IPS-NIHi11 (cell line): ENCODE data around the gene NGLY1.

ENCODE experiments used
- DNase-seq: peaks from one replicate; pipeline ENCODE4 v3.0.0; 2012; ENCODE audit warnings: mixed read lengths, low spot score

NGLY1 gene

DNA sequence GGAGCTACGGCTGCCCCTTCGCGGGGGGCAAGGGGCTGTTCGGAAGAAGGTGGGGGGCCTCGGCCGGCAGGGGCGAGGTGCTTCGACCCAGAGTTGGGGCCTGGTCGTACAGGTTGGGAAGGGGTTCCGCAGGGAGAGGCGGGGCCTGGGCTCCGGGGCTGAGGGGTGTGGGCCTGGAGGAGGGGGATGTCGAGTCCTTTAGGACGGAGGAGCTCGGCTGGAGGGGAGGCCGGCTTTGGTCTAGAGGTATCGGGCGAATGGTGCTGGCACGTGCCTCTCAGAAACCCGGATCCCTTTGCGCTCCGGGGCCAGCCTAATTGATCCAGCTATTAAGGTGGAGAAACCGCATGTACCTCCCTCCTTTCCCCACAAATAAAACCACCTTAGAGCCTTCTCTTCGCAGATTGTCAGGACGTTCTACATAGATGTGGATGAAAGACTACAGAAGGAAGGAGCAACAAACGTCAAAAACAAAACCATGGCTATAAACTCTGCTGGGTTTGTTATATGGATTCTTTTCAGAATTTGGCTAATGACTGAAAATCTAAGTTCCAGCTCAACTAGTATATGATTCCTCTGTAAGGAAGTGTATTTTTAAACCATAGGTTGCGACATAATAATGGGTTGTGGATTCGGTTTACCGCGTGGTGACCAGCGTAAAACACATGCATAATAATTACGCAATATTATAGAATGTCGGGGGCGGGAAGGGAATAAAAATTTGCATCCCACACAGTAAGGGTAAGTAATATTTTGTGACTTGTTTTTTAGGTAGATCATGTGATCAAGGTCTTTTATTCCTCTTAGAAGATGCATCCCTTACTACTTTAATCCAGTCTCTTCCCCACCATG lies 644 bp upstream of the NGLY1 start:
- peak; percentile 86 for DNase-seq

DNA sequence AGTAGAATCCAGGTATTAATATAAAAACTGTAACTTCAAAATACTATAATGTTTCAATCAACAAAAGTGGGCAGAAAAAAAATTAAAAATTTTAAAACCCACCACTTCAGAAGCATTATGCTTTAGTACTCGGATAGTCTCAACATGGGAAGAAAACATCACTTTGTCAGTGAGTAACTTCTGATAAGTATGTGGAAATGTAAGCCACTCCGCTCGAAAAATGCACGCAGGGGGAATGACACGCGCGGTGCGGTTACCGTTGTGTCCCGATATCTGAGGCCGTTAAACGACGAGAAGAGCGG lies 656 bp downstream of the NGLY1 start:
- no peak for DNase-seq

DNA sequence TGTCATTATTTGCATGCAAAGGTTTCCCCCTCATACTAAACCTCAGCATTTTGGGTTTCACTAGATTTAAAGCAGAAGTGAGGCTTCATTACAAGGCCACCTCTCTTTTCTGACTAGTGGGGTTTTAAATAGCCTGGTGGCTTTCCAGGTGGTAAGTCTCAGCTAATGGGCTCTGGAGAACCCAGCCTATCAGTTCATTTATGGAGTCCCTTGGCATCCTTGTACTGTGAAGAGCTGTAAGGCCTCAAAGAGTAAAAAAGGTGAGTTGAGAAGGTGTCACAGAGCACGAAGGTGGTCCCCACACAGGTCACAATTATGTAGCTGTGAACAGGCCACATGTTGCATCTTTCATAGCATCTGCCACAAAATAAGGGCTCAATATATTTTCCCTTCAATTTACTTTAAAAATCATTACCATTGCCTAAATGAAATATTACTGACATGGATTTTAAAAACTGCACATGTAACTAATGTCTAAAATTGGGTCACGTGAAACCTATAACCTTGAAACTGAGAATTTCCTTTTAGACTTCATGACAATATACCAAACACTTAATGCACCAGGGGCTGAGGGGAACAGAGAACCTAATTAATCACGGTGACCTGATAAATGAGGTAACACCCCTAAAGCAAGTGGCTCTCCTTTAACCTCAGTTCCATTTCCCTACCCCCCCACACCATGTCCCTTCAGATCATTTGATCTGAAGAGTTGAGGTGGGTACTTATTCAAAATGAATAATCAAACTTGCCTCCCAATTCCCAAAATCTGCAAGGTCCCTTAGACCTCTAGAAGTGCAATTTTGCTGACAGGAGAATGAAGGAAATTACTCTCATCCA lies 1.3 kb downstream of the NGLY1 start:
- no peak for DNase-seq

DNA sequence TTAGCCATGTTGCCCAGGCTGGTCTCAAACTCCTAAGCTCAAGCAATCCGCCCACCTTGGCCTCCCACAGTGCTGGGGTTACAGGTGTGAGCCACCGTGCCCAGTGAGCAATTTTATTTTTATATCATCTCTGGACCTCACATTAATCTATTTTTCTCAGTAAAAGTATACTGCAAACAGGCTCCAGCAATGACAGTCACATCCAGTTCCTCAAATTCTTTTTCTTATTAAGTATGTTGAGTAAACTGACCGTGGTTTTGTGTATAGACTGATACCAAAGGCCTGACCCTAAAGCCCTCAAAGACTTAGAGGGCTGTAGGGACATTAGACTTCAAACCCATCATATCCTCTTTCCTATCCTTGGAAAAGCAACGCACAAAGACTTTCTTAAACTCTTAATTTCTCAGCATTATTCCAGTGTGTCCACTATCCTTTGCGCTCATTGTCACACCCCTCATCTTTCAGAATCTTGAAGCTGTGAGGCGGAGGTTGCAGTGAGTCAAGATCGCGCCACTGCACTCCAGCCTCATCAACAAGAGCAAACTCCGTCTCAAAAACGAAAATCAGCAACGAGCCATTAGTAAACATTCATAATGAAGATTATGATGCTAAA lies 2.0 kb downstream of the NGLY1 start:
- DNase-seq = no peak

DNA sequence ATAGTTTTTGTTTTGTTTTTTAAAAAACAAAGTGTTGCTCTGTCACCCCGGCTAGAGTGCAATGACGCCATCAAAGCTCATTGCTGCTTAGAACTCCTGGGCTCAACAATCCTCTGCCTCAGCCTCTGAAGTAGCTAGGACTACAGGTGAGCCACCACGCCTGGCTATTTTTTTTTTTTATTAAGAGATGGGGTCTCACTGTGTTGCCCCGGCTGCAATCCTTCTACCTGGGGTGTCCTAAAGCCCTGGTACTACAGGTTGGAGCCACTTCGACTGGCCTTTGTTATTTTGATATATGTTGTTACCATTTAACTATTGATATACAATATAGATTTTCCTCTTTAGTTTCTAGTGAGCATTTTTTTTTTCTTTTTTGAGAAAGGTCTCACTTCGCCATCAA lies 2.6 kb downstream of the NGLY1 start:
- no peak for DNase-seq

DNA sequence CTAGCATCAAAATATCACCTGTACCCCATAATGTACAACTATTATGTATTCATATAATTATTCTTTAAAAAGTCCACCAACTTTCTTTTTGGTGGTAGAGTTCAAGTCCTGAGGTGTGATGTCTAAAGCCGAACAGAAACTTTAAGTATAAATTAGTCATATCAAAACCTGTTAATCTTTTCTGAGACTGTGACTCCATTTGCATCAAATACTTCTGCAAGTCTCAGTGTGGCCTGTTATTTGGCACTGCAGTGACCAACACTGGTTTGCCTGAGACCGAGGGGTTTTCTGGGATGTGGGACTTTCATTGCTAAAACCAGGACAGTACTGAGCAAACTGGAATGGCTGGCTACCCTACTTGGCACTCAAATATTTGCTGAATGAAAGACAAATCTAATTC lies 7.3 kb downstream of the NGLY1 start:
- DNase-seq = no peak

DNA sequence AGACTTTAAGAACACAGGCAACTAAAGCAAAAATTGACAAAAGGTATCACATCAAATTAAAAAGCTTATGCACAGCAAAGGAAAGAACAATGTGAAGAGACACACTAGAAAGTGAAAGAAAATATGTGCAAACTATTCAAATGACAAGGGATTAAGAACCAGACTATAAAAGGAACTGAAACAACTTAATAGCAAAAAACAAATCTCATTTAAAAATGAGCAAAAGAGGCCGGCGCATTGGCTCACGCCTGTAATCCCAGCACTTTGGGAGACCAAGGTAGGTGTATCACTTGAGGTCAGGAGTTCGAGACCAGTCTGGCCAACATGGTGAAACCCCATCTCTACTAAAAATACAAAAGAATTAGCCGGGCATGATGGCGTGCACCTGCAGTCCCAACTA lies 14.4 kb downstream of the NGLY1 start:
- no peak for DNase-seq

DNA sequence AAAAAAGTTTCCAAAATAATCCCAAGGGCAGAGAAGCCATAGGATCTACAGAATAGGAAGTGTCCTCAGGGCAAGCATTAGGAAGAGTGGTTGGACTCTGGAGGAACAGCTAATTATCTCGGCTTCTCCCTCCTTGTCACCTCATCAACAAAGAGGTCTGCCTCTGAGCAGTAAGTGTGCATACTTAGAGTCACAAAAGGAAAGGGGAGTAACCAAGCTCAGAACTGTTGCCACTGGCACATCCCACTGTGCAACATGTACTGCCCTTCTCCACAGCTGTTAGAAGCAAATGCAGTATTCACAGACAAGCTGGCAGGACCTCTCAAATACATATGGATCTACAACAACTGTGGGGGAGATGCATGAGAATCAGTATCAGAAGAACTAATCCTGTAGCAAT lies 31.5 kb downstream of the NGLY1 start:
- no peak for DNase-seq

DNA sequence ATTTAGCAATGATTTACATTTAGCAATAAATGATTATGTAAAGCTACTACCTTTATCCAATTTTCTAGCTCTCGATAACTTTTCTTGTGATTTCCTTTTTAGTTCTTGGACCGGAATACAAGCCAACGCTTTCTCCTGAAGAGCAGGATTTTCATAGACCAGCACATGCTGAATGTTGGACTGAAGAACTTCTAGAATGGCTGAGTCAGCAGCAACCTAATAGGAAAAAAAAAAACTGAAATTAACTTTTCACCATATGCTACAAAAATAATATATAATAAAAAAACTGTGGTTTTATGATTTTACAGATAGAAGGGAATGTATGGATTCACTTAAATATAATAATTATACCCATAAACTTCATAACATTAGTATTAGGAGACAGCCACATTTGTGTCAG lies 32.2 kb downstream of the NGLY1 start:
- no peak for DNase-seq

DNA sequence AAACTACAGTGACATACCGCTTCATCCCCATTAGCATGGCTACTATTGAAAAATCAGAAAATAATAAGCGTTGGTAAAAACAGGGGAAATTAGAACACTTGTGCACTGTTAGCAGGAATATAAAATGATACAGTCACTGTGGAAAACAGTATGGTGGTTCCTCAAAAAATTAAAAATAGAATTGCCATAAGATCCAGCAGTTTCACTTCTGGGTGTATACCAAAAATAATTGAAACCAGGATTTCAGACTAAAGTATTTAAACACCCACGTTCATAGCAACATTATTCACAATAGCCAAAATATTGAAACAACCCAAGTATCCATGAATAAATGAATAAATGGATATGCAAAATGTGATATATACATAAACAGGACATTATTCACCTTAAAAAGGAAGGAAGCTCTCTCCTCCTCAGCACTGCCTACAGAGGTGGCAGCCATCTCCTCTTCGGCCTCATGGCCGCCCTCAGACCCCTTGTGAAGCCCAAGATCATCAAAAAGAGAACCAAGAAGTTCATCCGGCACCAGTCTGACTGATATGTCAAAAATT lies 34.1 kb downstream of the NGLY1 start:
- DNase-seq = no peak

DNA sequence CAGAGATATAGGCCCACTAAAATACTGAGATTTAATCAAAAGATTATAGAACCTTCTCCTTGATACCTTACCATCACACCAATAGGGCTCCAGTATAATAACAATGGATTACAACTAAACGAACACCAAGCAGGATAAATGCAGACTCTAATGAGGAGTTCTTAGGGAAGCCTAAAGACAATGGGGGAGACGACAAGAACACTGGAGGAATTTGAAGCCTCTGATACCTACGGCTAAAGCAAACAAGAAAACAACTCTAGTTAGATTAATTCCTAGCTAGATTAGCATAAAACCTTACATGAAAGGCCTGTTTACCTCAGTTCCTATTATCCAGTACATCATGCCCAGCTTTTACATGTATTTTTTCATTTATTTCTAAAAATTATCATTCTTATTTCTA lies 35.1 kb downstream of the NGLY1 start:
- DNase-seq = no peak

DNA sequence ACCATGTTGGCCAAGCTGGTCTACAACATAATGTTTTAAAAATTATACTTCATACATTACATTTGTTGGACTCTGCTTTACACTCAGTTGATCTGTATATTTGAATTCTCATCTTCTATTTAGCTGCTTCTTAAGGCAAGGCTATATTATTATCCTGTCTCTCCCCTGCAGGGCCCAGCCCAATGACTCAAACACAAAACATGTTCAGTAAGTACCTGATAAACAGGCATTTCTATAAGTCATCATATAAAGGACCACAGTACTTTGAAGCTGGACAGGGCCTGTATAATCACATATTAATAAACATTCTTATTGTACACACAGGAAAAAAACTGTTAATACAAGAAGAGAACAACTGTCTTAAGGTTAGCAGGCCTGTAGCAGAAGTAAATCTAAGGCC lies 36.2 kb downstream of the NGLY1 start:
- no peak for DNase-seq

DNA sequence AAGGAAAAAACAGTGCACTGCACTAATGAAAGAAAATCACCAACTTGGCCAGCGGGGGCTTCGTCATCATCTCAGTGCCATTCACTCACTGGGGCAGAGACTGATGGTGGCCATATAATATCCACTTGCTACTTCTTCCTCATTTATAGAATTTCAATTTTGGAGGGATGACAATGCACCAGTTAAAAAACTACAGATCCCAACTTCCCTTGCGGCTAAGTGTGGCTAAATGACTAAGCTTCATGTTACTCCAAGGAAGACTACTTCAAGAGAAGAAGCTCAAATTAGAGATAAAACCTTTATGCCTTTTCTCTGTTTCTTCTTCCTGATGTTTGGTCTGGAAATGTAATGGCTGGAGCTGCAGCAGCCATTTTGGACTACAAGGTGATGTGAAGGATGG lies 38.8 kb downstream of the NGLY1 start:
- no peak for DNase-seq

DNA sequence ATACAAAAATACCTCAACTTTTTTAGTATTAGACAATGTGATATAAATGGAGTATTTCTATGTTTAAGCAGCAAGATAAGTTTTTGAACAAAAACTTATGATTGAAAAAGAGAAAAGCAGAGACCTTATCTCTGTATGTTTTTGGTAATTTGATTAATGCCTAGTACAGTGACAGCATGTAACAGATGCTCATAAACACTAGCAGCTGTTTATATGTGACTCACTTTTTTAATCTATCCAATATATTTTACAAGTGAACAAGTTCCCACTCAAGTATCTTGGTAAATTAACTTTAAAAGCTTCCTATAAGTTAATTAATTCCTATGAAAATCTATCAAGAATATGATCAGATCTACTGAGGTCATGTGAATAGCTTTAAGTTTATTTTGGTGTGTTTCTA lies 55.1 kb downstream of the NGLY1 start:
- DNase-seq = no peak

DNA sequence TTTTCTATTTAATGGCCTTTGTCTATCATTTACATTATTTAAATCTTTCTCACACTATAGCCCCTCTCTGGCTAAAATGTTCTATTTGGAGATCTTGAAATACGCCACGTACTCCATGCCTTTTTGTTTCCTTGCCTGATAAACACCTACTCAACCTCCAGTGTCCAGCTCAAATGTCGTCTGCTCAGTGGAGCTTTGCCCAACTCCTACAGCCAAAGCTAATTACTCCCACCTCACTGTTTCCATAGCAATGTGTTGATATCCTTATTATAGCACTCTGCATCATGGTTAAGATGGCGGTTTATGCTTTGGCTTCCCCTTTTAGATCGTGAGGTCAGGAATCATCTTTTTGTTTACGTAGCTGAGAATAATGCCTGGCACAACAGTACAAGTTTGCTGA lies 55.9 kb downstream of the NGLY1 start:
- no peak for DNase-seq

DNA sequence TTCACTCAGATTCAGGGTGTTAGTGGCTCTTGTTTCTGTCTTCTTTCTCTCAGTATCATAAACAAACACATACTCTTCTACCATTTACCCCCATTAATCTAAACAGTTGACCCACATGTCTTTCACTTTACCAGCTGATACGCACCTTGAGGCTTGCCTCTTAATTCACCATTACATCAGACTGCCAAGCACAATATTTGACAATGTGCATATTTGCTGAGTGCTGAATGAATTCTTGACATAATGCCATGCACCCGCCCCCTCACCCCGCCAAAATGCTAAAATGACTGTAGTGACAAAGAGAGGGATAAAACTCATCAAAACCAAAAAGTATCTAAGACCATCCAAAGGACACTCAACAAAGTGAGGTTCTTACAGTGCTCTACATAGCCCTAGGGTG lies 57.4 kb downstream of the NGLY1 start:
- DNase-seq = no peak

DNA sequence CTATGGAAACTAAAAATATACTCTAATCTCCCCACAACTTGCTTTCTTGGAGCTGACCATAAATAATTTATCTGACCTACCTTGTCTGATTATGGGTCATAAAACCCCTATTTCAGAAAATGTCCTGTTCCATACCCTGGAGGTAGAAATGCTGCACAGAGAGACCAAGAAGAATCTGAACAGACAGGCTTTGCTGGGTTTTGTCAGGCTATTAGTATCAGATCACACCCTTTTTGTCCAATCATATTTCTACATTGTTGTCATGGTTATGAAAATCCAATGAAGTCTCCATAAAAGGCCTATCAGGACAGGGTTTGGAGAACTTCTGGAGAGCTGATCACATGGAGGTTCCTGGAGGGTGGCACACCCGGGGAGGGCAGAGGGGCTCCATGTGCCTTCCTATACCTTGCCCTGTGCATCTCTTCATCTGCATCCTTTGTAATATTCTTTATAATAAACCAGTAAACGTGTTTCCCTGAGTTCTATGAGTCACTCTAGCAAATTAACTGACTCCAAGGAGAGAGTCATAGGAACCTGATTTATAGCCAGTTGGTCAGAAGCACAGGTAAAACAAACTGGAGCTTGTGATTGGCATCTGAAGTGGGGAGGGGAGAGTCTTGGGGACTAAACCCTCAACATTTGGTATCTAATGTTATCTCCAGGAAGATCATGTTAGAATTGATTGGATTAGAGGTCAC lies 58.1 kb downstream of the NGLY1 start:
- DNase-seq = no peak

DNA sequence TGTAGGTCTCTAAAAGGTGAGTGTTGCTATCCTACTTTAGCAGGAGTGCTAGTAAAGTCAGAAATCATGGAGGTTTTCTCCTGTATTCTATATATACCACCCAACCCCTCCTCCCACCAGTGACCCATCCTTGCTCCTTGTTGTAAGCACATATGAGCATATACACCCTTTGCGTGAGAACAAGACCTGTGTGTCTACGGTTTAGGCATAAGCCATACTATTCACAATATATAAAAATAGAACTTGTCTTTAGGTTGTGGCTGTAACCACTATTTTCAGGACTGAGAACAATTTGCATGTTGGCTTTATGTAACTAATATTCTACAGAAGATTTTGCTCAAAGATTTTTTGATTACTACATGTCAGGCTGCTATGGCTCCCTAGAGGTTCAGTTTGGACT lies 59.4 kb downstream of the NGLY1 start:
- no peak for DNase-seq

DNA sequence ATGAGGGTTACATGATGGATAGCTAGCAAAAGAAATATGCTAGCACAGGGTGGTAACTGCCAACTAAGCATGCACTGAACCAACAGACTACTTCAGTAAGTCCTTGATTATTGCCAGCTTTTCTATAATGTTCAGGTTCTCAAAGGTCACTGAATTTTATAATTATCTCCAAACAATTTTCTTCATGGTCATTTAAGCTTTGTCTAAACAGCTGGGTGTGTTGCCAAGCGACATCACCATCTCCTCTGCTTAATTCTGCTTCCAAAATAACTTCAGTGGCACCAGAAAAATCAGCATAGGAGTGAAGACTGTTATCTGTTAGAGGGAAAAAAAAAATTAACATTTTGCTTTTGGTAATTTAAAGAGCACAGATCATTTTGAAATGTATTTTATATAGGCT lies 63.9 kb downstream of the NGLY1 start:
- no peak for DNase-seq

DNA sequence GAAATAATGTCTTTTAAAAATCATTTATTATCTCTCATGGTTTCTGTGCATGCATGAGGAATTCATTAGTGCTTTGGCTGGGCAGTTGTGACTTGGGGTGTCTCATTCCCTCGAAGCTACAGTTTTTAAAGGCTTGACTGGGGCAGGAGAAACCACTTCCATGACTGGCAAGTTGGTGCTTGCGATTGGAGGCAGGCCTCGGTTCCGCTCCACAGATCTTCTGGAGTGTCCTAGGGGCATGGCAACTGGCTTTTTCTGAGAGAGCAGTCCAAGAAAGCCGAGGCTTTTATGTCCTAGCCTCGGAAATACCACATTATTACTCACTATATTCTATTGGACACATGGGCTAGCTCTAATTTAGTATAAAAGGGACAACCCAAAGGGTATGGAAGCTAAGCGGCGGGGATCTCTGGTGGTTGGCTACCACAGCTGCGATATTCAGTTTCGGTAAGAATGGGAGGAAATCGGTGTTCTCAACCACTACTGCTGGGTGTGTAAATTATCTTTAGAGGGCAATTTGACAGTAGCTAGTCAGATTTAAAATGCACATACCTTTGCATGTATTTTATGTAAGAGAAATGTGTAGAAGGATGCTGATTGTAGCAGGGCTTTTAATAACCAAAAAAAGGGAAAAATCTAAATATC lies 69.8 kb downstream of the NGLY1 start:
- no peak for DNase-seq

DNA sequence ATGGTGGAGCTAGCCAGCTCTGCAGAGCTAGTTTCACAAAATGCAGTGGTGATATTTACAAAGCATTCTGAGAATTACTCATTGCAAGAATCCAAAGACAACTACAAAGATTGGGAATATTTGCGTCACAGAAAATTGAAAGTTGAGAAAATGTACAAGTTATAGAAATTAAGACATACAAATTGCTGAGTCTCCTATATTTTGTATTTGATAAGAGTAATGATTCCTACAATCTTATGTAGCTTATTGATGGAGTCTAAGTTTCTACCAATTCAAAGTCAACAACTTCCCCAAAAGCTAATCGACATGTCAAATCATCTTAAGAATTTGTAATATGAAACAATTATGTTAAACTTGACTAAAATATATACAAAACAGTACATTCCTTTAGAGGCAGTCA lies 72.2 kb downstream of the NGLY1 start:
- no peak for DNase-seq

DNA sequence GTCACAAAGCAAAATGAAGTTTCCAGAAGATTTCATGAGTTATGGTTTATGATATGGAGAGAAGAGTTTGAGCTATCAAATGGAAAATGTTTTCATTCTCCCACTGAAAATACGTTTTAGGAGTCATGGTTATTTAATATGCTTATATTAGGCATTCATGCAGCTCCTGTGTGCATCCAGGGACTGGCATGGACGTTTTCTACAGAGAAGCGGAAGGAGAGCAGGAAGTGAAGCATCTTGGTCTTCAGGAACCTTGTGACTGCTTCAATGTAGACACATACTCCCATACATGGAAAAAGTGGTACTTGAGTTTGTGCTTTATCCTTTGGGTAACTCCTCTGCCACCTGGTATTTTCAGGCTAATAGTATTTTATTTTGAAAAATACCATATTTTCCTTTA lies 75.2 kb downstream of the NGLY1 start:
- no peak for DNase-seq
